Heart left ventricle (tissue), 13 donors: ENCODE measurements around the gene PIK3IP1.

Experiments
- CTCF ChIP-seq, 12 donors: fragments of 200-600 bp; sonication (generic) in 4 of 12; IDR thresholded peaks; one replicate each; pipeline versions ENCODE4 v1.5.0 to v1.8.0; 2018 to 2022; ENCODE audit warnings: antibody characterized with exemption in 12 of 12, mild to moderate bottlenecking in 5 of 12
- POLR2A ChIP-seq, 2 donors: fragments of 450-650 bp; IDR thresholded peaks; one replicate each; pipeline ENCODE4 v1.6.1; 2017; ENCODE audit warnings: antibody characterized with exemption in 2 of 2, mild to moderate bottlenecking in 2 of 2, moderate library complexity in 2 of 2
- donor health status: ischemic (EF 13 %, LVEDD 7.1; RV severe dilation, severe dysfunction).
- donor health status: DM: no; HTN: yes; CAD: no.
- donor health status: DM: no; HTN: no; CAD: no.
- donor health status: ischemic (EF 25% LVEDD 6.9; RV normal size, moderate dysfunction).
- donor health status: ischemic (EF 25% LVEDD 5.7; RV mildly dilated, moderate dysfunction).
- donor health status: ischemic (EF 35%, LVEDD 5.7; RV mildly dilated, moderate dysfunction).
- donor health status: nonischemic (EF 11% LVEDD 7.7; RV severe dilation, severe dysfunction).
- donor health status: DM: yes; HTN: yes; CAD: no.
- donor health status: PGD.
- donor health status: ischemic (EF 29% LVEDD 5.4; RV normal size, mild dysfunction).
- donor health status: nonischemic (EF 23%, LVEDD 6.1; RV moderate dilation, normal function).

- TF ChIP-seq CTCF (IDR thresholded peaks at IDR 0.05) (no peak), POLR2A (IDR thresholded peaks at IDR 0.05) (no peak)
These were observed 34.6 kb upstream of the PIK3IP1 start for GRCh38 chr22:31326877-31327276.
